HepG2 (cell line): ENCODE measurements around the gene TNFRSF13B. TPM values are rescaled to one million over a fixed set of nuclear protein-coding genes. Genes with fewer than 3 reads are reported as not detected.
"Not testable (repeated sequence)": the region's sequence is repeated elsewhere in the genome, so short reads cannot be mapped to it uniquely, and the experiment has no call there.

Source experiments
- ATAC-seq: fragments of 200-7000 bp; cut with Tn5 transposase; 3 replicates; pipeline ENCODE4 v1.9.1; 2020; ENCODE audit warnings: mild to moderate bottlenecking, moderate library complexity
- BruUV-seq: library from RNA; stranded (reverse); fragments of 400-500 nt; replicated peaks from 2 replicates; lab custom pipeline; 2021; lab: Mats Ljungman, UMichigan
- CTCF ChIA-PET: fragments of 300-600 bp; formaldehyde crosslinking; extraction: SDS; loops from one replicate; lab custom pipeline; 2021; ENCODE audit warnings: low total read pairs, inconsistent platforms, low intra/inter-chr PET ratio; lab: Yijun Ruan, JAX
- POLR2A ChIA-PET: fragments of 350-600 bp; sonication (Branson Sonifier 250); formaldehyde crosslinking; loops from one replicate; lab custom pipeline; 2020; ENCODE audit warnings: antibody characterized with exemption, inconsistent platforms; lab: Yijun Ruan, JAX
- DNase-seq: peaks from one replicate; pipeline ENCODE4 v3.0.0-alpha.2; 2015; ENCODE audit warnings: low spot score
- FAIRE-seq: peaks from 3 replicates; lab custom pipeline; 2011; peaks lifted over from hg19 to GRCh38; lab: Jason Lieb, UNC
- H2AFZ ChIP-seq: one replicate; pipeline ENCODE4 v1.6.1; 2011; ENCODE audit warnings: low read length, inconsistent platforms
- H3K27ac ChIP-seq: fragments of 300-600 bp; 3 replicates; pipeline ENCODE4 v1.8.0; 2011; ENCODE audit warnings: mixed run types, mild to moderate bottlenecking, mixed read lengths, low read length, inconsistent platforms; ENCODE audit not compliant: insufficient read depth; ENCODE audit errors: extremely low read length
- H3K27me3 ChIP-seq, 2 experiments: fragments of 200-600 bp in 1 of 2; 2 replicates in 1 of 2; 3 replicates in 1 of 2; pipeline versions ENCODE4 v1.6.0 to v1.8.0; 2011; ENCODE audit warnings: low read length in 2 of 2, mild to moderate bottlenecking in 2 of 2, moderate library complexity in 2 of 2, inconsistent platforms in 1 of 2; ENCODE audit not compliant: insufficient read depth in 2 of 2, control insufficient read depth in 1 of 2
- H3K36me3 ChIP-seq, 2 experiments: fragments of 200-600 bp in 1 of 2; replicated peaks in 1 of 2; 2 replicates in 1 of 2; 3 replicates in 1 of 2; pipeline versions ENCODE4 v1.5.1 to v1.8.0; 2011; ENCODE audit warnings: low read length in 2 of 2, inconsistent platforms in 1 of 2; ENCODE audit not compliant: insufficient read depth in 2 of 2, control insufficient read depth in 1 of 2
- H3K4me1 ChIP-seq: 2 replicates; pipeline ENCODE4 v1.5.1; 2012; ENCODE audit warnings: low read length, inconsistent platforms; ENCODE audit not compliant: insufficient read depth
- H3K4me2 ChIP-seq: 2 replicates; pipeline ENCODE4 v1.6.0; 2011; ENCODE audit warnings: low read depth, low read length, inconsistent platforms
- H3K4me3 ChIP-seq, 3 experiments: fragments of 200-600 bp in 1 of 3; sonication (generic), shearing (Covaris generic) in 1 of 3; replicated peaks in 1 of 3; 2 replicates each; pipeline ENCODE4 v1.5.1; 2011 to 2016; ENCODE audit warnings: low read length in 3 of 3, inconsistent platforms in 2 of 3, low read depth in 2 of 3, mild to moderate bottlenecking in 2 of 3, control low read depth in 1 of 3, mixed read lengths in 1 of 3; ENCODE audit not compliant: insufficient read depth in 1 of 3
- H3K79me2 ChIP-seq: one replicate; pipeline ENCODE4 v1.6.1; 2011; ENCODE audit warnings: low read length, inconsistent platforms; ENCODE audit not compliant: insufficient read depth
- H3K9ac ChIP-seq: 2 replicates; pipeline ENCODE4 v1.6.0; 2011; ENCODE audit warnings: mild to moderate bottlenecking, low read depth, low read length, inconsistent platforms; ENCODE audit not compliant: insufficient read depth
- H3K9me3 ChIP-seq: 2 replicates; pipeline ENCODE4 v1.5.1; 2012; ENCODE audit warnings: mild to moderate bottlenecking, low read length
- H4K20me1 ChIP-seq: 2 replicates; pipeline ENCODE4 v1.6.0; 2011; ENCODE audit warnings: inconsistent platforms, mild to moderate bottlenecking, low read length, moderate library complexity; ENCODE audit not compliant: insufficient read depth
- ARHGAP35 ChIP-seq: sonication (generic); formaldehyde crosslinking; IDR thresholded peaks from 2 replicates; pipeline ENCODE4 v1.9.0; 2022; ENCODE audit warnings: mild to moderate bottlenecking, inconsistent platforms, moderate library complexity, missing genetic modification reagents, borderline replicate concordance
- MYC ChIP-seq: sonication (generic); formaldehyde crosslinking; IDR thresholded peaks from 2 replicates; pipeline ENCODE4 v1.9.0; 2021; ENCODE audit warnings: missing genetic modification reagents, borderline replicate concordance
- STAG1 ChIP-seq: sonication (generic); formaldehyde crosslinking; IDR thresholded peaks from 2 replicates; pipeline ENCODE4 v1.4.0; 2020; ENCODE audit warnings: missing genetic modification reagents
- ZNF562 ChIP-seq: sonication (generic); formaldehyde crosslinking; IDR thresholded peaks from 2 replicates; pipeline ENCODE4 v1.8.0; 2022; ENCODE audit warnings: missing genetic modification reagents, borderline replicate concordance
- ZNF770 ChIP-seq: sonication (generic); formaldehyde crosslinking; IDR thresholded peaks from 2 replicates; pipeline ENCODE4 v1.5.0; 2020; ENCODE audit warnings: mild to moderate bottlenecking, missing genetic modification reagents
- ZNF790 ChIP-seq: sonication (generic); formaldehyde crosslinking; IDR thresholded peaks from 2 replicates; pipeline ENCODE4 v1.8.0; 2022; ENCODE audit warnings: missing genetic modification reagents, mild to moderate bottlenecking, borderline replicate concordance
- WGBS: methylation state at CpG from one replicate; pipeline ENCODE4 v1.1.6; 2017; ENCODE audit warnings: low lambda C conversion rate; 5-methylcytosine and 5-hydroxymethylcytosine counted together
- in situ Hi-C: cut with HindIII; loops from 2 replicates; pipeline ENCODE4 v1.10.0; 2017; ENCODE audit warnings: low pct_unique_long_range_greater_than_20kb; ENCODE audit not compliant: extremely low pct_ligation_motif_present
- intact Hi-C: fragments of 100-400 bp; cut with micrococcal nuclease; formaldehyde crosslinking; loops from one replicate; pipeline ENCODE4 v1.10.0; 2022; ENCODE audit not compliant: unreplicated experiment
- polyA plus RNA-seq, 8 experiments: library from polyadenylated mRNA; depleted of rRNA in 3 of 8; stranded (reverse) in 7 of 8; unstranded in 1 of 8; fragments of >200 nt; fragmentation: Illumina TruSeq in 4 of 8; extraction: Trizol in 4 of 8; gene quantifications; 2 replicates each; pipeline versions ENCODE4 v1.2.1 to v1.2.3, GENCODE V29; 2011 to 2016; ENCODE audit warnings: low read depth in 4 of 8, missing spikeins in 1 of 8, mixed read lengths in 1 of 8; ENCODE audit not compliant: insufficient read depth in 1 of 8
- total RNA-seq, 5 experiments: library from RNA; depleted of rRNA; stranded (reverse); fragments of >200 nt; fragmentation: Illumina TruSeq; extraction: Trizol; gene quantifications; 2 replicates each; pipeline ENCODE4 v1.2.3, GENCODE V29; 2016; ENCODE audit warnings: low read depth in 1 of 5
- TF ChIP-seq, protein P1 (sequence below): sonication (generic); formaldehyde crosslinking; IDR thresholded peaks from 2 replicates; pipeline ENCODE4 v1.4.0; 2020; ENCODE audit warnings: missing genetic modification reagents
- TF ChIP-seq, protein P2 (sequence below): sonication (generic); formaldehyde crosslinking; IDR thresholded peaks from 2 replicates; pipeline ENCODE4 v1.5.0; 2020; ENCODE audit warnings: mild to moderate bottlenecking, missing genetic modification reagents, moderate library complexity

TNFRSF13B gene
- total and polyA plus RNA-seq, 2 of the 13 experiments (the other 11 are each of a cell fraction or from before 2014, with no cell fraction given) = not detected

GRCh38 chr17:16922386-16923096, 49.4 kb downstream of the TNFRSF13B start:
- TF ChIP-seq, protein P1, sequence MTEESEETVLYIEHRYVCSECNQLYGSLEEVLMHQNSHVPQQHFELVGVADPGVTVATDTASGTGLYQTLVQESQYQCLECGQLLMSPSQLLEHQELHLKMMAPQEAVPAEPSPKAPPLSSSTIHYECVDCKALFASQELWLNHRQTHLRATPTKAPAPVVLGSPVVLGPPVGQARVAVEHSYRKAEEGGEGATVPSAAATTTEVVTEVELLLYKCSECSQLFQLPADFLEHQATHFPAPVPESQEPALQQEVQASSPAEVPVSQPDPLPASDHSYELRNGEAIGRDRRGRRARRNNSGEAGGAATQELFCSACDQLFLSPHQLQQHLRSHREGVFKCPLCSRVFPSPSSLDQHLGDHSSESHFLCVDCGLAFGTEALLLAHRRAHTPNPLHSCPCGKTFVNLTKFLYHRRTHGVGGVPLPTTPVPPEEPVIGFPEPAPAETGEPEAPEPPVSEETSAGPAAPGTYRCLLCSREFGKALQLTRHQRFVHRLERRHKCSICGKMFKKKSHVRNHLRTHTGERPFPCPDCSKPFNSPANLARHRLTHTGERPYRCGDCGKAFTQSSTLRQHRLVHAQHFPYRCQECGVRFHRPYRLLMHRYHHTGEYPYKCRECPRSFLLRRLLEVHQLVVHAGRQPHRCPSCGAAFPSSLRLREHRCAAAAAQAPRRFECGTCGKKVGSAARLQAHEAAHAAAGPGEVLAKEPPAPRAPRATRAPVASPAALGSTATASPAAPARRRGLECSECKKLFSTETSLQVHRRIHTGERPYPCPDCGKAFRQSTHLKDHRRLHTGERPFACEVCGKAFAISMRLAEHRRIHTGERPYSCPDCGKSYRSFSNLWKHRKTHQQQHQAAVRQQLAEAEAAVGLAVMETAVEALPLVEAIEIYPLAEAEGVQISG = no peak
- TF ChIP-seq ZNF562 (CRISPR knock-in tag) (no peak), MYC (CRISPR knock-in tag) (no peak), ZNF790 (CRISPR knock-in tag) (no peak), ARHGAP35 (CRISPR knock-in tag) (no peak), ZNF770 (CRISPR knock-in tag) (no peak), STAG1 (CRISPR knock-in tag) (peak; percentile 41)
- TF ChIP-seq, protein P2, sequence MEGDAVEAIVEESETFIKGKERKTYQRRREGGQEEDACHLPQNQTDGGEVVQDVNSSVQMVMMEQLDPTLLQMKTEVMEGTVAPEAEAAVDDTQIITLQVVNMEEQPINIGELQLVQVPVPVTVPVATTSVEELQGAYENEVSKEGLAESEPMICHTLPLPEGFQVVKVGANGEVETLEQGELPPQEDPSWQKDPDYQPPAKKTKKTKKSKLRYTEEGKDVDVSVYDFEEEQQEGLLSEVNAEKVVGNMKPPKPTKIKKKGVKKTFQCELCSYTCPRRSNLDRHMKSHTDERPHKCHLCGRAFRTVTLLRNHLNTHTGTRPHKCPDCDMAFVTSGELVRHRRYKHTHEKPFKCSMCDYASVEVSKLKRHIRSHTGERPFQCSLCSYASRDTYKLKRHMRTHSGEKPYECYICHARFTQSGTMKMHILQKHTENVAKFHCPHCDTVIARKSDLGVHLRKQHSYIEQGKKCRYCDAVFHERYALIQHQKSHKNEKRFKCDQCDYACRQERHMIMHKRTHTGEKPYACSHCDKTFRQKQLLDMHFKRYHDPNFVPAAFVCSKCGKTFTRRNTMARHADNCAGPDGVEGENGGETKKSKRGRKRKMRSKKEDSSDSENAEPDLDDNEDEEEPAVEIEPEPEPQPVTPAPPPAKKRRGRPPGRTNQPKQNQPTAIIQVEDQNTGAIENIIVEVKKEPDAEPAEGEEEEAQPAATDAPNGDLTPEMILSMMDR (CRISPR knock-in tag) = peak; percentile 34
- H3K27me3 ChIP-seq = peaks cover 9 to 28% of the 10 kb centered on the region in 2 experiments; a peak in 4 of 5 replicates
- no peak overlapping the region for H3K27ac ChIP-seq
- POLR2A ChIA-PET = no interaction called here
- no peak for DNase-seq
- H3K4me1 ChIP-seq = no peaks in the 10 kb centered on the region
- H2AFZ ChIP-seq = no peak overlapping the region
- no peak overlapping the region for H3K4me2 ChIP-seq
- CTCF ChIA-PET = interaction anchor here (0.7 to 1.2 kb wide), 2 partner anchors 69 kb away, joined by 3 read pairs; no protein-coding TSS in a partner anchor
- WGBS = 58% methylated on average over 4 of the region's 4 CpGs
- no peaks in the 10 kb centered on the region for H3K79me2 ChIP-seq
- ATAC-seq = no peak
- BruUV-seq = no TSS peak
- in situ Hi-C loops = loop anchor here (5.0 kb wide), 1 partner anchor 65 kb away; no protein-coding TSS in a partner anchor
- FAIRE-seq = no peak
- no peaks in the 10 kb centered on the region for H3K9me3 ChIP-seq
- no peak overlapping the region for H3K9ac ChIP-seq
- no peaks in the 10 kb centered on the region for H3K36me3 ChIP-seq
- intact Hi-C loops = no loop called here
- no peaks in the 10 kb centered on the region; the same call in 1 of the 2 replicates for H4K20me1 ChIP-seq
- no peak overlapping the region for H3K4me3 ChIP-seq

- H3K4me1 ChIP-seq, H3K9me3 ChIP-seq, ATAC-seq, H3K4me3 ChIP-seq, H3K9ac ChIP-seq, H3K36me3 ChIP-seq, H2AFZ ChIP-seq, CTCF ChIA-PET, H3K4me2 ChIP-seq, BruUV-seq, POLR2A ChIA-PET, FAIRE-seq, DNase-seq, H3K27ac ChIP-seq, intact Hi-C loops, H4K20me1 ChIP-seq, H3K79me2 ChIP-seq: not testable (repeated sequence)
- H3K27me3 ChIP-seq = peaks cover 9 to 26% of the 10 kb centered on the region in 2 experiments; a peak in 4 of 5 replicates
- WGBS = 37% methylated on average over 6 of the region's 6 CpGs
- in situ Hi-C loops = loop anchor here (5.0 kb wide), 1 partner anchor 66 kb away; no protein-coding TSS in a partner anchor
Measured at GRCh38 chr17:16921451-16921850, 50.5 kb downstream of the TNFRSF13B start.
